Activated CD4-positive, alpha-beta T cell treated with anti-CD3 and anti-CD28 coated beads for 48 hours (primary cell): ENCODE measurements around the gene RANBP1.
A peak's percentile ranks its signal among the peaks of the same experiment; 100 is the strongest.

ENCODE experiments used
- DNase-seq: peaks from one replicate; pipeline ENCODE4 v3.0.0-alpha.2; 2020

Gene RANBP1

DNA sequence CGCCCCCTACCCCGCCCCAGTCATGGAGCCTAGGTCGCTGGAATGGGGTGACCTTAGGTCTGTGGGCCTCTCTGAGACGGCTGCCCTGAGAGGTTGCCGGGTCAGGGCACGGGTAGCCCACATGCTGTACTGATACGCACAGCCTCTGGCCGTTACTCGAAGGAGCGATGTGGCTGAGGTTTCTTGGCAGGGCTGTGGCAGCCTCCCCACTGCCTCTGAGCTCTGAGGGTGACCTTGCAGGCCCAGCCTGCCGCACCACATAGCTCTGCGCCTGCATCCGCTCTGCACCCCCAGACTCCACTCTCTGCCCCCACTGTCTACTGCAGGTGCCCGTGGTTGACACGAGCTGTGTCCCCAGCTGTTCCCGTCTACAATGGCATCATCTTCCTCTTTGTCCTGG is 23.0 kb downstream of the RANBP1 start:
- no peak for DNase-seq

- no peak for DNase-seq
Observed at GRCh38 chr22:20139391-20140106, 23.6 kb downstream of the RANBP1 start.

DNA sequence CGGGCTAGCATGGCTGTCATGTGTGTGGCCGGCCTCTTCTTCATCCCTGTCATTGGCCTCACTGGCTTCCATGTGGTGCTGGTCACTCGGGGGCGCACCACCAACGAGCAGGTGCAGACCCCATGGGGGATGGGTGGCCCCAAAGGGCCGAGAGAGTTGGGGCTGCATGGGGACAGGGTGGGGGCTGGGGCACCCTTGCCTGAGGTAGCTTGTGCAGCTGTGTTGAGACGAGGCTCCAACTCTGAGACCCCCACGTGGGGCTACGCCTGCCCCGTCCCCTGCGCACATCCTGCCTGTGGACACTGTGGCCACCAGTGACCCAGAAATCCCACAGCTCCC is 24.2 kb downstream of the RANBP1 start:
- DNase-seq: no peak

DNA sequence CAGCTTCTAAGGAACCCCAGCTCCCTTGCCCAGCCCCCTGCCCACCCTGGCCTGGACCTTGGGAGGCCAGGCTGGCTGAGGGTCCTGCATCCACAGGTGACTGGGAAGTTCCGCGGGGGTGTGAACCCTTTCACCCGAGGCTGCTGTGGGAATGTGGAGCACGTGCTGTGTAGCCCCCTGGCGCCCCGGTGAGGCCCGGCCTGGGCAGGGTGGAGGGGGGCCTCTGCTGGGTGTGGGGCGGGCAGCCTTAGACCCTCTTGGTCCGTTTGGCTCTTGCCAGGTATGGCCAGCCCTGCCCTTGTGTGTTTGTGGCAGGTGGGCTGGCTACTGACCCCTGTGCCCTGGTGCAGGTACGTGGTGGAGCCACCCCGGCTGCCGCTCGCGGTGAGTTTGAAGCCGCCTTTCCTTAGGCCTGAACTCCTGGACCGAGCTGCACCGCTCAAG is 24.6 kb downstream of the RANBP1 start:
- DNase-seq: no peak

DNA sequence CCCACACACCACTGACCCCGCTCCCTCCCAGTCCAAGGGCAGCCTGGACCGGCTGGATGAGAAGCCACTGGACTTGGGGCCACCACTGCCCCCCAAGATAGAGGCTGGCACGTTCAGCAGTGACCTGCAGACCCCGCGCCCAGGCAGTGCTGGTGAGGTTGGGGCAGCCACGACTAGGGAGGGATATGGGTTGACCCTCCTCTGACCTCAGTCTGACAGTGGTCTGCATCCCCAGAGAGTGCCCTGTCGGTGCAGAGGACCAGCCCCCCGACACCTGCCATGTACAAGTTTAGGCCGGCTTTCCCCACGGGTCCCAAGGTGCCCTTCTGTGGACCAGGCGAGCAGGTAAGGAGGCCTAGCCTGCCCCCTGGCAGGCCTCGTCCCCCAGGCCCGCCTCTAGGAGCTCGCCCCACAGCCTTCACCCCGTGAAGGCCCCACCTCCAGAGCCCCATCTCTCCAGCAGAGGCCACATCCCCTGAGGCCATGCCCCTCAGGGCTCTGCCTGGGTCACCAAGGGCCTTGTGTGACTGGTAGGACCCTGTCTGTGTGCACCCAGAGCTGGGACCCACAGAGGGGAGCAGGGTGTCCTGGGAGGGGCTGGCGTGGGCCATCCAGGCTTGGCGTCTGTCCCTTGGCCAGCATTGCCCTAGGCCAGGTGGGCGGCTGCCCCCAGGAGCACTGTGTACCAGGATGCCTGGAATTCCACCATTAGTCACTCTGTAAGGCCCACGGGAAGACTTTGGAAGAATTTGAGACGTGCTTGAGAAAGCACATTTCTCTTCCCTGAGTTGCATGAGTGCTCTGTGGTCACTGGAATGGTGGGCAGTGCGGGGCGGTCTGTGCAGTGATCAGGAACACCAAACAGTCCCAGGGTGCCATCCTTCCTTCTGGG is 25.5 kb downstream of the RANBP1 start:
- no peak for DNase-seq

- DNase-seq: no peak
Observed at GRCh38 chr22:20142711-20143621, 27.1 kb downstream of the RANBP1 start.

GRCh38 chr22:20143883-20144665 is 28.2 kb downstream of the RANBP1 start:
- no peak for DNase-seq

DNA sequence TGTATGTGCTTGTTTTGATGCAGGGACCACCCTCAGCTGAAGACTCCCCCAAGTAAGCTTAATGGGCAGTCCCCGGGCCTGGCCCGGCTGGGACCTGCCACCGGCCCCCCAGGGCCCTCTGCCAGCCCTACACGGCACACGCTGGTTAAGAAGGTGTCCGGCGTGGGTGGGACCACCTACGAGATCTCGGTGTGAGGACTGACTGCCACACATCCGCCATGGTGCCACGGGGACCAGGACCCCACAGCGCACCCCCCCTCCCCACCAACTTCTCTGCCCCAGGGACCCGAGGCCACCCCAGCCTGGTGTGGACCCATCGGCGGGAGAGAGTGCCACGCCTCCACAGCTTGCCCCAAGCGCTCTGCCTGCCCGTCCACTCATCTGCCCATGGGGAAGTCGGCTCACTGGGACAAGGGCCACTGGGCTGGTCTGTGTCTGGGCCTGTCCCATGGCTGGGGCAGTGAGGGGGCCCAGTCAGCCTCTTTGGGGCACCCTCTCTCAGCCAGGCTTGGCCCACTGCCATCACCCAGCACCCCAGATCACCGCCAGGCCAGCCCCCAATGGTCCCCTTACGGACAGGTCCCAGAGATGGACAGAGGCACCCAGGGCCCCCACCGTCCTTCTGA is 29.4 kb downstream of the RANBP1 start:
- DNase-seq: no peak

GRCh38 chr22:20145832-20146223 is 29.9 kb downstream of the RANBP1 start:
- no peak for DNase-seq

GRCh38 chr22:20146777-20147176 is 30.9 kb downstream of the RANBP1 start:
- no peak for DNase-seq

DNA sequence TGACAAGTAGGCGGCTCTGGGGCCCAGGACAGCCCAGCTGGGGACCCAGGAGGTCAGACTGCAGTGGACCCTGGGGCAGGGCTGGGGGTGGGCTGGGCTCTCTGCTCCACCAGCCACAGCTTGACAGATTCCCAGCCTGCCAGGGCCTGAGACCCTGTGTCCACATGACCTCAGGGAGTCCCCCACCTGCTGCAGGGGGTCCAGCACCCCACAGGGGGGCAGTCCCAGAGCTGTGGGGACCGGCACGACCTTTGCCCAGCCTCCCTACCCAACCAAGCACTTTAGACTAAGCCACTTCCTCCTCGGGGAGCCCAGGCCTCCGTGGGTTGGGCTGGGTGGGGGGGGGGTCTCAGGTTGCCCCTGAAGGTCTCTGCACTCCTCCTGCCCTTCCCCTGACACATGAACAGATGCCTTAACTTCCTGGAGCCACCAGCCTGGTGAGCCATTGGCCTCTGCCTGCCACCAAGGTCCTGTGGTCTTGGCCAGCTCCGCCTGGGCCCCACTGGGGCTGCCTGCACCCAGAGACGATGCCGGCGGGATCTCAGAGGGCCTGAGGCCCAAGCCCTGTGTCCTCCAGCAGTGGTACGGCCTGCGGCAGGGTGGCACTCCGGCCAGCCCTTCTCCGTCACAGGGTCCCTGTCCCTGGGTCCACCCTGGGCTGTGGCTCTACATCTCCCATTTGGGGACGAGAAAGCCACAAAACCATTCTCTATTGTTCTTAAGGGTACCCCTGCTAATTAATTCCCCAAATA is 31.5 kb downstream of the RANBP1 start:
- no peak for DNase-seq

- no peak for DNase-seq
Observed at GRCh38 chr22:20148414-20148813, 32.5 kb downstream of the RANBP1 start.

GRCh38 chr22:20149257-20150250 is 33.6 kb downstream of the RANBP1 start:
- no peak for DNase-seq

GRCh38 chr22:20150381-20151275 is 34.7 kb downstream of the RANBP1 start, which contains the start of gene CCDC188:
CCDC188 (minus strand) TSS chr22:20151055; CDS start chr22:20150986, 69 bp downstream.
- DNase-seq: no peak

GRCh38 chr22:20151276-20151588 is 35.3 kb downstream of the RANBP1 start:
- no peak for DNase-seq

GRCh38 chr22:20152464-20152890 is 36.6 kb downstream of the RANBP1 start:
- no peak for DNase-seq

DNA sequence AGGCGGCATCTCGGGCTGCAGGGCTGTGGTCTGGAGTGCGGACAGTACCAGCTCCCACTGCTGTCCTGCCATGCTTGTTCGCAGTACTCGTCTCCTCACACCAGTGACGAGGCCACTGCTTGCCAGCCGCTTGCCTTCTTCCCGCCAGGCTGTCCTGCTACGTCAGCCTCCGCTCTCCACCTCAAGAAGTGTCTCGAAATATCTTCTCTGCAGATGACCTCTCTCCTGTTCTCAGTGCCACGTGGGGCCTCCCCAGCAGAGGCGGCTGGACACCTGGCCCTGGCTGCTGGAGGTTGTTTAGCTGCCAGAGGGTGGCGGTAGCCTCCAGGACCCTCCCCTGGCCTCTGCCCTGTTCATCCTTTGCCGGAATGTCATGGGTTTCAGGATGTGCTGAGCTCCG is 38.0 kb downstream of the RANBP1 start:
- DNase-seq: no peak

DNA sequence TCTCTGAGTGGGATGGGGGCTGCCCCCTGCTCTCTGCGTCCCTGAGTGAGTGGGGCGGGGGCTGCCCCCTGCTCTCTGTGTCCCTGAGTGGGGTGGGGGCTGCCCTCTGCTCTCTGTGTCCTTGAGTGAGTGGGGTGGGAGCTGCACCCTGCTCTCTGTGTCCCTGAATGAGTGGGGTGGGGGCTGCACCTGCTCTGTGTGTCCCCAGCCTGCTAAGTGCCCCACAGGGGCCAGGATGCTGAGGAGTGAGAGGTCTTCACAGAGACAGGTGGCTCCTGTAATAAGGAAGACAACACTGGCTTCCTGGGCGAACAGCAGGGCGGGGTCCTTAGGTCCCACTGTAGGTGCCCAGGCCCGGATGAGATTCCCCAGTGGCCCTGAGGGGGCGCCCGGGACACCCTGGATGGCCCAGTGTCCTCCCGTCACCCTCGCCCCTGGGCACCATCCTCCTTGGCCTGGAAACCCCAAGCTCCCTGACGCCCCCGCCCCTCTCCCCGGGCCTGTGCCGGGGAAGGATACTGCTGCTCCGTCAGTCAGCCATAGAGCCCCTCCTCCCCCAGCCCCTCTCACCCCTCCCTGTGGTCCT is 38.8 kb downstream of the RANBP1 start:
- DNase-seq: peak; percentile 21
